ENCODE results near the gene PPP2R3A.

PPP2R3A gene

GRCh38 chr3:136022529-136023263 is 57.2 kb downstream of the PPP2R3A start:
- no peak for DNase-seq (ENCODE audit: low spot score in 2 of 2)
- no peaks in the 10 kb centered on the region for H3K36me3 ChIP-seq (replicated peaks)
- no peak overlapping the region for H3K4me3 ChIP-seq
- in situ Hi-C loops (cut with MboI; ENCODE audit: low sequenced_read_pairs) = no loop called here
- H3K4me1 ChIP-seq = no peaks in the 10 kb centered on the region; the same call in 1 of the 2 replicates
- no peaks in the 10 kb centered on the region for H3K27me3 ChIP-seq (ENCODE audit: low read depth)
- no peaks in the 10 kb centered on the region for H3K9me3 ChIP-seq

DNA sequence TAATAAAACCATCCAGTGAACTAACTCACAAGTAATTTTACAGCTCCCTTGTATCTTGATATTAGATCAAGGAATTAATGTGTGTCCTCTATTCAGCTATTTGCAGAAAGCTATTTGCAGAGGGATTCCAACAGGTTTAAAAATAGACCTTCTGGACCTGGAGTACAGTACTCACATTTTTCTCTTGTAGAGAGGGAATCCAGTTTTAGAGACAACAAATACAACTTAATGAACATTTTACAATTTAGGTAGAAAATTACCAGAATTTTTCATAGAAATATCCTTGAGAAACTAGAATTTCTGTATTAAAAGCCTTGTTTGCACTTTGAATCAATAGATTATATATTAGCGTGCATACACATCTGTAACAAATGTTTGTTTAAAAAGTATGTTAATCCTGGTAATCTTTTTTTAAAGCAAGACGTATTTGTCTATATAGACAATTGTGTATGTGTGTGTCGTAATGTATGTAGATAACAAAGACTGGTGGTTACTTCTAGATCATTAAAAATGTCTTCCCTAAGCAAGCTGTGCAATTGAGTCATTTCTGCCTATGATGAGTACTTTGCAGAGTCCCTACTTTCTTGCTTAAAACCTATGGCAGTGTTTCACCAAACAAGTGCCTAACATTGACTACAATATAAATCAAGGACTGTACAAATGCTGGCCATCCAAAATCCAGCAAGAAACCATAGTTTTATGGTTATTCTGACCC is 57.9 kb downstream of the PPP2R3A start:
- H3K4me1 ChIP-seq = no peaks in the 10 kb centered on the region; the same call in 1 of the 2 replicates
- H3K36me3 ChIP-seq (replicated peaks) = no peaks in the 10 kb centered on the region
- no peak overlapping the region for H3K4me3 ChIP-seq
- in situ Hi-C loops (cut with MboI; ENCODE audit: low sequenced_read_pairs) = no loop called here
- H3K9me3 ChIP-seq = no peaks in the 10 kb centered on the region
- no peaks in the 10 kb centered on the region for H3K27me3 ChIP-seq (ENCODE audit: low read depth)
- DNase-seq (ENCODE audit: low spot score in 2 of 2) = no peak

DNA sequence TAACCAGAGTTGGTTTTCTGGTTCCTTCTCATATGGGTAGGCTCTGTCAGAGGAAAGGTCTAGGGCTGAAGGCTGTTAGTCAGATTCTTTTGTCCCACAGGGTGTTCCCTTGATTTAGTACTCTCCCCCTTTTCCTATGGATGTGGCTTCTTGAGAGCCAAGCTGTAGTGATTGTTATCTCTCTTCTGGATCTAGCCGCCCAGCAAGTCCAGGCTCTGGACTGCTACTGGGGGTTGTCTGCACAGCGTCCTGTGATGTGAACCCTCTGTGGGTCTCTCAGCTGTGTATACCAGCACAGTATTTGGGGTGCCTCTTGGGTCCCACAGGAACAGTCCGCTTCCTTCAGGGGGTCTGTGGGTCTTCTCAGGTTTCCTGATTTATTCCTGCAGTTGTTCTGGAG is 70.8 kb downstream of the PPP2R3A start:
- no peaks in the 10 kb centered on the region for H3K4me1 ChIP-seq
- in situ Hi-C loops (cut with MboI; ENCODE audit: low sequenced_read_pairs) = loop anchor here (25.0 kb wide), 1 partner anchor 1249 kb away; the partner anchor contains the start of gene EPHB1
- H3K4me3 ChIP-seq = no peak overlapping the region
- no peaks in the 10 kb centered on the region for H3K36me3 ChIP-seq (replicated peaks)
- H3K27me3 ChIP-seq (ENCODE audit: low read depth) = no peaks in the 10 kb centered on the region
- no peaks in the 10 kb centered on the region; the same call in 1 of the 2 replicates for H3K9me3 ChIP-seq
- DNase-seq (ENCODE audit: low spot score in 2 of 2) = no peak

- no peaks in the 10 kb centered on the region; the same call in 1 of the 2 replicates for H3K9me3 ChIP-seq
- H3K36me3 ChIP-seq (replicated peaks) = no peaks in the 10 kb centered on the region
- no peak overlapping the region for H3K4me3 ChIP-seq
- H3K27me3 ChIP-seq (ENCODE audit: low read depth) = no peaks in the 10 kb centered on the region
- in situ Hi-C loops (cut with MboI; ENCODE audit: low sequenced_read_pairs) = loop anchor here (25.0 kb wide), 1 partner anchor 1251 kb away; the partner anchor contains the start of gene EPHB1
- no peak for DNase-seq (ENCODE audit: low spot score in 2 of 2)
- no peaks in the 10 kb centered on the region for H3K4me1 ChIP-seq
These were observed 73.1 kb downstream of the PPP2R3A start for GRCh38 chr3:136038668-136039067.

- Histone ChIP-seq H3K4me1 (no peaks in the 10 kb centered on the region), H3K9me3 (no peaks in the 10 kb centered on the region), H3K36me3 (replicated peaks) (no peaks in the 10 kb centered on the region), H3K4me3 (no peak overlapping the region), H3K27me3 (ENCODE audit: low read depth) (no peaks in the 10 kb centered on the region)
- in situ Hi-C loops (cut with MboI; ENCODE audit: low sequenced_read_pairs) = loop anchor here (10.0 to 25.0 kb wide), 2 partner anchors 308 to 1255 kb away; partner anchors contain the start of gene EPHB1
- peak; percentile 15 to 56 for DNase-seq (ENCODE audit: low spot score in 2 of 2)
These were observed 77.2 kb downstream of the PPP2R3A start for GRCh38 chr3:136042608-136043221.

- Histone ChIP-seq H3K36me3 (replicated peaks) (no peaks in the 10 kb centered on the region), H3K4me1 (no peaks in the 10 kb centered on the region), H3K9me3 (no peaks in the 10 kb centered on the region), H3K27me3 (ENCODE audit: low read depth) (no peaks in the 10 kb centered on the region), H3K4me3 (no peak overlapping the region)
- no peak for DNase-seq (ENCODE audit: low spot score in 2 of 2)
- in situ Hi-C loops (cut with MboI; ENCODE audit: low sequenced_read_pairs) = loop anchor here (5.0 to 25.0 kb wide), 3 partner anchors 123 to 1258 kb away; partner anchors contain the start of gene EPHB1
These were observed 79.6 kb downstream of the PPP2R3A start for GRCh38 chr3:136044980-136045745.

- Histone ChIP-seq H3K36me3 (replicated peaks) (no peaks in the 10 kb centered on the region), H3K4me3 (no peak overlapping the region), H3K27me3 (ENCODE audit: low read depth) (no peaks in the 10 kb centered on the region), H3K4me1 (no peaks in the 10 kb centered on the region), H3K9me3 (no peaks in the 10 kb centered on the region)
- no peak for DNase-seq (ENCODE audit: low spot score in 2 of 2)
- in situ Hi-C loops (cut with MboI; ENCODE audit: low sequenced_read_pairs) = loop anchor here (5.0 to 25.0 kb wide), 3 partner anchors 126 to 1261 kb away; partner anchors contain the start of gene EPHB1
These were observed 82.5 kb downstream of the PPP2R3A start for GRCh38 chr3:136048068-136048467.

DNA sequence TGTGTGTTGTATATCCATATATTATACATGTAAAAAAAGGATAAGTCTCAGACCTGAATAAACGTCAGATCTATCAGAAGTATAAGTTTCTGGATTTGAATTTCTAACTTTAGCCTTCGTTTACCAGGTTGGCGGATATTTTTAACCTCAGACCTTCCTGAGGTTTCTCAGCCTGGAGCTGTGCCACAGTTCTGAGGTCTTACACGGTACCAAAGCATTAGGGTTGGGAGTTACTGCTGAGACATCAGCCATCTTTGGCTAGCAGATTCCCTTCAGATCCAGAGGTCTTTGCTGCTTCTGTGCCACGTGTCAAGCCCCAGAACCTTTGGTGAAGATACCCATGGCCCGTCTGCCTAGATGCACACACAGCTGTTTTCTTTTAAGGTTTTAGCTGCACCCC is 84.7 kb downstream of the PPP2R3A start:
- no peak for DNase-seq (ENCODE audit: low spot score in 2 of 2)
- Histone ChIP-seq H3K4me1 (no peaks in the 10 kb centered on the region), H3K9me3 (no peaks in the 10 kb centered on the region), H3K36me3 (replicated peaks) (no peaks in the 10 kb centered on the region), H3K27me3 (ENCODE audit: low read depth) (no peaks in the 10 kb centered on the region), H3K4me3 (no peak overlapping the region)
- in situ Hi-C loops (cut with MboI; ENCODE audit: low sequenced_read_pairs) = no loop called here

- Histone ChIP-seq H3K4me3 (no peak overlapping the region), H3K9me3 (no peaks in the 10 kb centered on the region)
- in situ Hi-C loops (cut with MboI; ENCODE audit: low sequenced_read_pairs) = no loop called here
These were observed 90.0 kb downstream of the PPP2R3A start for GRCh38 chr3:136055491-136055890.

GRCh38 chr3:136067211-136067610 is 101.7 kb downstream of the PPP2R3A start:
- Histone ChIP-seq H3K9me3 (no peaks in the 10 kb centered on the region), H3K27me3 (ENCODE audit: low read depth) (no peaks in the 10 kb centered on the region), H3K4me3 (no peak overlapping the region), H3K36me3 (replicated peaks) (no peaks in the 10 kb centered on the region), H3K4me1 (no peaks in the 10 kb centered on the region)
- in situ Hi-C loops (cut with MboI; ENCODE audit: low sequenced_read_pairs) = no loop called here
- no peak for DNase-seq (ENCODE audit: low spot score in 2 of 2)

More at GRCh38 chr3:136055491-136055890, 90.0 kb downstream of the PPP2R3A start:
- Histone ChIP-seq H3K27me3 (ENCODE audit: low read depth) (no peaks in the 10 kb centered on the region), H3K4me1 (no peaks in the 10 kb centered on the region), H3K36me3 (replicated peaks) (no peaks in the 10 kb centered on the region)
- DNase-seq (ENCODE audit: low spot score in 2 of 2) = no peak

GRCh38 chr3:136068708-136069107 is 103.2 kb downstream of the PPP2R3A start:
- Histone ChIP-seq H3K4me1 (no peaks in the 10 kb centered on the region), H3K36me3 (replicated peaks) (no peaks in the 10 kb centered on the region), H3K27me3 (ENCODE audit: low read depth) (no peaks in the 10 kb centered on the region), H3K9me3 (no peaks in the 10 kb centered on the region), H3K4me3 (no peak overlapping the region)
- DNase-seq (ENCODE audit: low spot score in 2 of 2) = no peak
- in situ Hi-C loops (cut with MboI; ENCODE audit: low sequenced_read_pairs) = no loop called here

GRCh38 chr3:136069933-136070332 is 104.4 kb downstream of the PPP2R3A start:
- DNase-seq (ENCODE audit: low spot score in 2 of 2) = no peak
- H3K4me3 ChIP-seq = no peak overlapping the region
- no peaks in the 10 kb centered on the region for H3K36me3 ChIP-seq (replicated peaks)
- no peaks in the 10 kb centered on the region for H3K27me3 ChIP-seq (ENCODE audit: low read depth)
- no peaks in the 10 kb centered on the region for H3K4me1 ChIP-seq
- in situ Hi-C loops (cut with MboI; ENCODE audit: low sequenced_read_pairs) = loop anchor here (5.0 kb wide), 1 partner anchor 942 kb away; no protein-coding TSS in a partner anchor
- no peaks in the 10 kb centered on the region for H3K9me3 ChIP-seq

GRCh38 chr3:136070334-136070733 is 104.8 kb downstream of the PPP2R3A start:
- H3K9me3 ChIP-seq = no peaks in the 10 kb centered on the region
- no peaks in the 10 kb centered on the region for H3K36me3 ChIP-seq (replicated peaks)
- no peak for DNase-seq (ENCODE audit: low spot score in 2 of 2)
- no peak overlapping the region for H3K4me3 ChIP-seq
- in situ Hi-C loops (cut with MboI; ENCODE audit: low sequenced_read_pairs) = loop anchor here (5.0 kb wide), 1 partner anchor 942 kb away; no protein-coding TSS in a partner anchor
- no peaks in the 10 kb centered on the region for H3K27me3 ChIP-seq (ENCODE audit: low read depth)
- no peaks in the 10 kb centered on the region for H3K4me1 ChIP-seq
